Activated naive CD8-positive, alpha-beta T cell (primary cell): Measurements from ENCODE around the gene ABL2.

ENCODE experiments used
- H3K27ac Mint-ChIP-seq: one replicate; pipeline ENCODE4 v1.8.0; 2021; ENCODE audit warnings: mixed read lengths
- H3K27me3 Mint-ChIP-seq: one replicate; pipeline ENCODE4 v1.8.0; 2021; ENCODE audit warnings: mixed read lengths
- H3K36me3 Mint-ChIP-seq: one replicate; pipeline ENCODE4 v1.8.0; 2021; ENCODE audit warnings: mixed read lengths
- H3K4me1 Mint-ChIP-seq: one replicate; pipeline ENCODE4 v1.8.0; 2021; ENCODE audit warnings: low read depth, mixed read lengths
- H3K4me3 Mint-ChIP-seq: one replicate; pipeline ENCODE4 v1.8.0; 2021; ENCODE audit warnings: mild to moderate bottlenecking, mixed read lengths
- H3K9me3 Mint-ChIP-seq: one replicate; pipeline ENCODE4 v1.8.0; 2021; ENCODE audit warnings: low read depth, mixed read lengths

ABL2 gene

DNA sequence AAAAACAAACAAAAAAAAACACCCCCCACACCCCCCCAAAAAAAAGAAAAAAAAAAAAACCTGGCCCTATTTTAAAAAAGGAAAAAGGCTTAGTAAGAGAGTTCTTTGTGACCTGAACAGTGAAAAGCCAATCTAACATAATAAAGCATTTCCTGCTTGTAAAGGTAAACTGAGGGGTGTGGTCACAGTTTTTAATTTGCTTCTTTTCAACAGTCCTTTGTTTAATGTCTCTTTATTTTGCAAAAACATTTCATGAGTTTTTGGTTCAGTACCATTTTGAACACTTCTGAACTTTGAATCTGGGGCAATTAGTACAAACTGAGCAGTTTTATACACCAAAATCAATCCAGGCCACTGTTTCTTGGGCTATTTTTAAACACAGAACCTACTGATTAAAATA, 110.0 kb downstream of the ABL2 start:
- no peak overlapping the region for H3K27ac Mint-ChIP-seq
- H3K36me3 Mint-ChIP-seq, result peaks cover 17% of the 10 kb centered on the region
- no peak overlapping the region for H3K4me3 Mint-ChIP-seq
- no peaks in the 10 kb centered on the region for H3K9me3 Mint-ChIP-seq
- H3K27me3 Mint-ChIP-seq, result no peaks in the 10 kb centered on the region
- no peaks in the 10 kb centered on the region for H3K4me1 Mint-ChIP-seq

GRCh38 chr1:179115181-179115580, 114.3 kb downstream of the ABL2 start:
- H3K27me3 Mint-ChIP-seq, result no peaks in the 10 kb centered on the region
- no peaks in the 10 kb centered on the region for H3K4me1 Mint-ChIP-seq

GRCh38 chr1:179108644-179109043, 120.8 kb downstream of the ABL2 start:
- H3K36me3 Mint-ChIP-seq, result peaks cover 10% of the 10 kb centered on the region
- no peak overlapping the region for H3K4me3 Mint-ChIP-seq
- no peaks in the 10 kb centered on the region for H3K4me1 Mint-ChIP-seq
- no peak overlapping the region for H3K27ac Mint-ChIP-seq
- no peaks in the 10 kb centered on the region for H3K9me3 Mint-ChIP-seq
- H3K27me3 Mint-ChIP-seq, result no peaks in the 10 kb centered on the region

More at GRCh38 chr1:179115181-179115580, 114.3 kb downstream of the ABL2 start:
- H3K27ac Mint-ChIP-seq, result no peak overlapping the region
- H3K36me3 Mint-ChIP-seq, result peaks cover 23% of the 10 kb centered on the region
- no peaks in the 10 kb centered on the region for H3K9me3 Mint-ChIP-seq
- no peak overlapping the region for H3K4me3 Mint-ChIP-seq

DNA sequence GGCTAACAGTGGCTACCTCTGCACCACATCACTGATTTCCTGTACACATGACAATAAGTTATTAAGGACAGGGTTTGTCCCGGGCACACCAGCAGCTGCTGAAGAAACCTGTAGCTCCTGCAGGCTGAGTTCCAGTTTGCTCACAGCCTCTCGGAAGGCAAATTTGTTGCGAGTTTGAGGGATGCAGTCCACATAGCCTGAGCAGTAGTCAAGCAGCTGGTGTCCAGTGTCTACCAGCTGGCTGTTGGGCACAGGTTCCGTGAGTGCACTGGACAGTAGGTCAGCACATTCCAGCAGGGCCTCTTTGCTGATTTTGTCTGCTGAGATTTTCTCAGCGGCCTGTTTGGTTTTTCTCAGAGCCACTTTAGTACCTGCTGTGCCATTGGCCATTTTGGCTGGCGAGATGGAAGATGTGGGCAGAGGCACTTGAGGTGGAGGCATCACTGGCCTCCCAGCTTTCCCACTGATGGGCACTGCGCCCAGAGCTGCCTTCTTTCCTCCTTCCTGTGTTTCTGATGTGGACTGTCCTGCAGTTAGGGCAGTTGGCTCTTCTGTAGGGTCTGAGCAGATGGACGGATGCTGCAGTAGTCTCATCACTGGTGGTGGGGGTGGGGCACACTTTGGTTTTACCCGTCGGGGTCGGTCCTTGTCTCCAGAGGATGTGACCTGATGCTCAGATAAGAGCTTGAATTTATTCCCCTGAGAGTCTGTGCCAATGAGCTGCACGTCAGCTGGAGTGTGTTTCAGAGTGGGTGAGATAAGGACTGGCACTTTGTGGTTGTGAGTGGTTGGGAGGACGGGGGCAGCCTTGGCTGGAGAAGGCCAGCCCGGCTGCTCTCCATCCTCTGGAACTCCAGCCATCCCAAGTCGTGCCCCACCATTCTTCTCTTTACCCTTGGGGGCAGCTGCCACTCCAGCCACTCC, 121.5 kb downstream of the ABL2 start:
- Mint-ChIP-seq H3K27ac (no peak overlapping the region), H3K36me3 (peaks cover 10% of the 10 kb centered on the region)

DNA sequence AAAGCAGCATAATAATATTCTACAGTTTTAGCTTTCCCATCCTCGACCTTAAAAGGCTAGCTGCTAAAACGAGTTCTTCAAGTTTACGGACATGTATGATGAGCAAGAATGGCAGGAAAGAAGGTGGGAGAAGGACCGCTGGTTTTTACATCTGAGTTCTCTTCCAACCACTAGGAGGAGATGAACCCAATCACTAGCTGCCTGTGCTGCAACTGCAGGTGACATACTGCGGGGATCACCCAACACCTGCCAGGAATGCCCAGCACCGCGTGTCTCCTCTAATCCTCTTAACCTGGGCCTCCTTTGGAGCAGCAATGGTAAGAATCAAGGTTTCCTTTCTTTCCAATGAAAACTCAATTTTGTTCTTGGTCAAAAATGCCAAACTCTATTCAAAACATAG, 124.1 kb downstream of the ABL2 start:
- no peak overlapping the region for H3K27ac Mint-ChIP-seq
- no peaks in the 10 kb centered on the region for H3K4me1 Mint-ChIP-seq
- no peak overlapping the region for H3K4me3 Mint-ChIP-seq
- H3K36me3 Mint-ChIP-seq, result peaks cover 9% of the 10 kb centered on the region
- no peaks in the 10 kb centered on the region for H3K9me3 Mint-ChIP-seq
- no peaks in the 10 kb centered on the region for H3K27me3 Mint-ChIP-seq

More for the DNA sequence above, 121.5 kb downstream of the ABL2 start:
- H3K4me1 Mint-ChIP-seq, result no peaks in the 10 kb centered on the region
- no peaks in the 10 kb centered on the region for H3K9me3 Mint-ChIP-seq
- no peaks in the 10 kb centered on the region for H3K27me3 Mint-ChIP-seq
- no peak overlapping the region for H3K4me3 Mint-ChIP-seq

DNA sequence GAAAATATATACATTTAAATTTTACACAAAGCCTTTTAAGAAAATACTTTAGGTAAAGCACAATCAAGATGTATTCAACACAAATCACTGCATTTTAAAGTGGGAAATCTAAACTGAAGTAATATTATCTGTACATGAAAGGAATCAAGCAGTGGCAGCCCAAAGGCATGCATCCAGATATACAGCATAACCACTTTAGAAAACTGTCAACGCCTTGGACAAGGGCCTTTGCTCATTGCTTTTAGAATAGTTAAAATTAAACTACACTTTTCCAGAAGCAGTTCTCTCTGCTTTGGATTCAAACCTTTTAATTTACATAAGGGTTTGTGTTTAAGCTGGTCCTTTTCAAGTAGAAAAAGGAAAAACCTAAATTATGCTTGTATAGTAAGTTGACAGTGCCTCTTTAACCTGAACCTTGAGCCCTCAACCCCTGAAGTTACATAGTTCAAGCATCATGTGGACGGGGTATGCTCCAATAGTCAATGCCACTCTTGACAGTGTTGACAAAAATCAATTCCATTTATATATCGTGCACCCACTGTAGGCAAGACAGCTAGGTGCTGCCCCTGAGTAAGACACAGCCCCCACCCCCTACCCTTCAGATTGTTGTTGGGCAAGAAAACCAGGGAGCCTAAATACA, 124.7 kb downstream of the ABL2 start:
- Mint-ChIP-seq H3K4me3 (no peak overlapping the region), H3K36me3 (peaks cover 9% of the 10 kb centered on the region), H3K27ac (no peak overlapping the region), H3K27me3 (no peaks in the 10 kb centered on the region), H3K4me1 (no peaks in the 10 kb centered on the region), H3K9me3 (no peaks in the 10 kb centered on the region)

DNA sequence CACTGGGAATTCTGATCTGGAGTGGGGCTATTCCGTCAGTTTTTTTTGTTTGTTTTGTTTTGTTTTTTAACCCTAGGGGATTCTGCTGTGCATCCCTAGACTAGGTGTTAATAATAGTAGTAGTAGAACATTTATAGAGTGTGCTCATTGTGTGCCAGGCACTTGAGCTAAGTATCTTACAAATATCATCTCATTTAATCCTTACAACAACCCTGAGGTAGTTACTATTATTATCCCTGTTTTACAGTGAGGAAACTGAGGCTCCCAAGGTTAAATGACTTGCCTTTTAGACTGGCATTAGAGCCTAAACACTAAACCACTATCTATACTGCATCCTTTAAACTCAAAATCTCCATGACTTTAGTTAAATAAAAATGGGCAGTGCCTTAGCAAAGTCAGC, 125.5 kb downstream of the ABL2 start:
- H3K4me1 Mint-ChIP-seq, result no peaks in the 10 kb centered on the region
- H3K36me3 Mint-ChIP-seq, result peaks cover 6% of the 10 kb centered on the region
- no peaks in the 10 kb centered on the region for H3K27me3 Mint-ChIP-seq
- no peak overlapping the region for H3K27ac Mint-ChIP-seq
- no peaks in the 10 kb centered on the region for H3K9me3 Mint-ChIP-seq
- no peak overlapping the region for H3K4me3 Mint-ChIP-seq

- H3K4me3 Mint-ChIP-seq, result no peak overlapping the region
- peaks cover 2% of the 10 kb centered on the region for H3K36me3 Mint-ChIP-seq
- H3K9me3 Mint-ChIP-seq, result no peaks in the 10 kb centered on the region
- H3K27ac Mint-ChIP-seq, result no peak overlapping the region
- H3K27me3 Mint-ChIP-seq, result no peaks in the 10 kb centered on the region
- H3K4me1 Mint-ChIP-seq, result no peaks in the 10 kb centered on the region
Observed at GRCh38 chr1:179101566-179101965, 127.9 kb downstream of the ABL2 start.

GRCh38 chr1:179099891-179100290, 129.6 kb downstream of the ABL2 start:
- no peak overlapping the region for H3K27ac Mint-ChIP-seq
- no peaks in the 10 kb centered on the region for H3K4me1 Mint-ChIP-seq
- no peaks in the 10 kb centered on the region for H3K9me3 Mint-ChIP-seq
- no peak overlapping the region for H3K4me3 Mint-ChIP-seq
- H3K36me3 Mint-ChIP-seq, result peaks cover 2% of the 10 kb centered on the region
- H3K27me3 Mint-ChIP-seq, result no peaks in the 10 kb centered on the region

GRCh38 chr1:179095924-179096323, 133.6 kb downstream of the ABL2 start:
- H3K36me3 Mint-ChIP-seq, result no peaks in the 10 kb centered on the region
- no peaks in the 10 kb centered on the region for H3K9me3 Mint-ChIP-seq
- H3K27me3 Mint-ChIP-seq, result no peaks in the 10 kb centered on the region
- H3K4me3 Mint-ChIP-seq, result no peak overlapping the region
- no peaks in the 10 kb centered on the region for H3K4me1 Mint-ChIP-seq
- H3K27ac Mint-ChIP-seq, result no peak overlapping the region

GRCh38 chr1:179095377-179095776, 134.1 kb downstream of the ABL2 start:
- no peaks in the 10 kb centered on the region for H3K27me3 Mint-ChIP-seq
- no peaks in the 10 kb centered on the region for H3K9me3 Mint-ChIP-seq
- no peaks in the 10 kb centered on the region for H3K4me1 Mint-ChIP-seq
- H3K36me3 Mint-ChIP-seq, result no peaks in the 10 kb centered on the region
- H3K27ac Mint-ChIP-seq, result no peak overlapping the region
- no peak overlapping the region for H3K4me3 Mint-ChIP-seq

DNA sequence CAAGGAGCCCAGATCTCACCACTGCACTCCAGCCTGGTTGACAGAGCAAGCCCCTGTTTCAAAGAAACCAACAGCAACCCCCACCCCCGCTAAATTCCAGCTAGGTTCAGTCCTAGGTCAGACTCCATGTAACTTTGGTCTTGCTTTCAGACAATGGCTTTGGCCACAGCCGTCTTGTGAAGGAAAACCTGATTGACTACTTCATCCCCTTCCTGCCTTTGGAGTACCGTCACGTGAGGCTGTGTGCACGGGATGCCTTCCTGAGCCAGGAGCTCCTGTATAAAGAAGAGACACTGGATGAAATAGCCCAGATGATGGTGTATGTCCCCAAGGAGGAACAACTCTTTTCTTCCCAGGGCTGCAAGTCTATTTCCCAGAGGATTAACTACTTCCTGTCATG, 134.7 kb downstream of the ABL2 start:
- Mint-ChIP-seq H3K27ac (no peak overlapping the region), H3K4me3 (no peak overlapping the region), H3K4me1 (no peaks in the 10 kb centered on the region), H3K9me3 (no peaks in the 10 kb centered on the region), H3K27me3 (no peaks in the 10 kb centered on the region), H3K36me3 (no peaks in the 10 kb centered on the region)

DNA sequence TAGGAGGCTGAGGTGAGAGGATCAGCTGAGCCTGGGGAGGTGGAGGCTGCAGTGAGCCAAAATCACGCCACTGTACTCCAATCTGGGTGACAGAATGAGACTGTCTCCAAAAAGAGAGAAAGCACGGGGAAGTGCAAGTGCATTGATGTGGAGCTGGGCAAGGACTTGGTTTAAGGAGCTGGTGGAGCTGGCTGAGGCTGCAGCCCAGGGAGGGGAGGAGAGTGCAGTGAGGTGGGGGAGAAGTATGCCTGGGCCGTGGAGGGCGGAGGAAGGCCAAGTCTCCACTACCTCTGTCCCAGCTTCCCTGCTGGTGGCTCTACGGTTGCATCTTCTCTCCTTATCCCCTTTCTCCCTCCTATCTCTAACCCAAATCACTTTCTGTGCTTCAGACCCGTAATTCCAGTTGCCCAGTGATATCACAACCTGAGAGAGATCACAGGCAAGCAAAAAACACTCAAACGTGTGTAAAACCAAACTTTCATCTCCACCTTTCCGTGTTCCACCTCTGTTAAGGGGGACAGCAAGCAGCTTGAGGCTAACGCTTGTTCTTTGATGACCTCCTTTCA, 136.5 kb downstream of the ABL2 start:
- Mint-ChIP-seq H3K4me3 (no peak overlapping the region), H3K36me3 (no peaks in the 10 kb centered on the region)

DNA sequence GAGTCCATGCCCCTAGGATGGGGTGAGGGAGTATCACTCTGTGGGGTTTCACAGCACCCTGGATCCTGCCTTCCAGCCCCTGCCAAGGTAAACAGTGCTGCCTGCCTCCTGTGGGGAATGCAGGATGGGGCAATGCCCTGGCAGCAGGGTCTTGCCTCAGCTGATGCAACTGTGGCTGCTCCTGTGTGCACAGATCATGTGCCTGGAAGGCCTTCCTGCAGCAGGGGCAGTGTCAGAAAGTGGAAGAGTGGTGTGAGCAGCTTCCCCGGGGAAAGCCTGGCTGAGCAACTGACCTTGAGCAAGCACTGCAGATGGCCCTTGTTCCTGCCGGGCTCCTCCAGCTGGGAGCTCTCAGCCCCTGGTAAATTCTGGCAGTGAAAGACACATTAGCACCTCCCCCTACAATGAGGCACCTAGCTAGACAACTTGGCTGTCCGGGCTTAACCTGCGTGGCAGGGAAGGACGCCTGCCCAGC, 137.7 kb downstream of the ABL2 start:
- no peak overlapping the region for H3K4me3 Mint-ChIP-seq
- no peaks in the 10 kb centered on the region for H3K36me3 Mint-ChIP-seq
- no peaks in the 10 kb centered on the region for H3K9me3 Mint-ChIP-seq
- no peak overlapping the region for H3K27ac Mint-ChIP-seq
- H3K27me3 Mint-ChIP-seq, result no peaks in the 10 kb centered on the region
- H3K4me1 Mint-ChIP-seq, result no peaks in the 10 kb centered on the region

More for the DNA sequence above, 136.5 kb downstream of the ABL2 start:
- H3K4me1 Mint-ChIP-seq, result no peaks in the 10 kb centered on the region
- no peaks in the 10 kb centered on the region for H3K27me3 Mint-ChIP-seq
- no peak overlapping the region for H3K27ac Mint-ChIP-seq
- no peaks in the 10 kb centered on the region for H3K9me3 Mint-ChIP-seq

GRCh38 chr1:179090923-179091322, 138.6 kb downstream of the ABL2 start:
- Mint-ChIP-seq H3K27ac (no peak overlapping the region), H3K4me1 (no peaks in the 10 kb centered on the region), H3K27me3 (no peaks in the 10 kb centered on the region), H3K36me3 (no peaks in the 10 kb centered on the region), H3K4me3 (no peak overlapping the region), H3K9me3 (no peaks in the 10 kb centered on the region)
